ENCODE measurements around the gene SOX14. TPM values are rescaled to one million over a fixed set of nuclear protein-coding genes. Genes with fewer than 3 reads are reported as not detected.

SOX14 gene
- total and polyA plus RNA-seq, 2 of the 4 experiments (the other 2 are of a cell fraction): not detected

GRCh38 chr3:137737208-137737607 is 26.9 kb upstream of the SOX14 start:
- Histone ChIP-seq H3K4me1 (ENCODE audit: control insufficient read depth, insufficient read depth, low read length) (no peaks in the 10 kb centered on the region), H4K8ac (ENCODE audit: low read depth in 2 of 2, low read length in 2 of 2) (no peak overlapping the region), H3K27me3 (ENCODE audit: control insufficient read depth, insufficient read depth, low read length) (no peaks in the 10 kb centered on the region), H3K36me3 (ENCODE audit: control insufficient read depth, insufficient read depth, low read length) (no peaks in the 10 kb centered on the region), H3K56ac (ENCODE audit: extremely low read depth, insufficient read depth, low read length) (no peak overlapping the region), H2AFZ (replicated peaks; ENCODE audit: low read length, poor library complexity) (no peak overlapping the region), H4K91ac (ENCODE audit: insufficient read depth, low read depth, low read length) (no peak overlapping the region), H3K4me2 (ENCODE audit: low read depth, low read length) (no peak overlapping the region), H2BK20ac (ENCODE audit: low read depth, low read length) (no peak overlapping the region), H3K4ac (ENCODE audit: low read depth, low read length) (no peak overlapping the region), H3K14ac (replicated peaks; ENCODE audit: low read depth, low read length) (no peak overlapping the region), H2AK5ac (ENCODE audit: low read depth, low read length) (no peak overlapping the region), H3K9me3 (ENCODE audit: control insufficient read depth, insufficient read depth, low read length) (peaks cover 6% of the 10 kb centered on the region), H2BK15ac (ENCODE audit: low read depth, low read length) (no peak overlapping the region), H3K23ac (ENCODE audit: low read depth, low read length) (no peak overlapping the region), H4K20me1 (ENCODE audit: insufficient read depth, low read length) (no peaks in the 10 kb centered on the region), H3K9ac (ENCODE audit: low read depth, low read length) (no peak overlapping the region), H4K5ac (ENCODE audit: low read depth, low read length) (no peak overlapping the region), H3K9me1 (ENCODE audit: insufficient read depth, low read length) (no peaks in the 10 kb centered on the region), H2BK120ac (ENCODE audit: low read depth, low read length) (no peak overlapping the region), H3K27ac (ENCODE audit: insufficient read depth, low read length) (no peak overlapping the region), H3K79me1 (ENCODE audit: low read depth in 1 of 2, low read length in 2 of 2) (no peaks in the 10 kb centered on the region), H2AK9ac (replicated peaks; ENCODE audit: low read depth, low read length, poor library complexity) (no peak overlapping the region), H3K4me3 (ENCODE audit: insufficient read depth, low read depth, low read length) (no peak overlapping the region), H3K18ac (ENCODE audit: low read depth, low read length) (no peak overlapping the region), H2BK5ac (ENCODE audit: low read depth, low read length, poor library complexity, severe bottlenecking) (no peak overlapping the region)
- POLR2A ChIA-PET (ENCODE audit: unreplicated experiment): no interaction called here
- BruUV-seq (replicated peaks): no TSS peak
- CTCF ChIA-PET: no interaction called here
- in situ Hi-C loops (cut with MboI; ENCODE audit: low sequenced_read_pairs): no loop called here
- DNase-seq (no peak), ATAC-seq (ENCODE audit: low read depth) (no peak)
- intact Hi-C loops (cut with micrococcal nuclease): no loop called here
- TF ChIP-seq MAZ (IDR thresholded peaks at IDR 0.05; ENCODE audit: borderline replicate concordance, low read depth, low read length) (no peak), USF2 (IDR thresholded peaks at IDR 0.05; ENCODE audit: low read depth, low read length) (no peak), CHD1 (IDR thresholded peaks at IDR 0.05; ENCODE audit: low read depth, low read length) (no peak), RAD21 (IDR thresholded peaks at IDR 0.05; ENCODE audit: low read length) (no peak), MAFK (IDR thresholded peaks at IDR 0.05; ENCODE audit: low read depth, low read length) (no peak), MXI1 (IDR thresholded peaks at IDR 0.05; ENCODE audit: borderline replicate concordance, low read depth, low read length) (no peak), RCOR1 (IDR thresholded peaks at IDR 0.05; ENCODE audit: insufficient replicate concordance, low read length) (no peak), RFX5 (IDR thresholded peaks at IDR 0.05; ENCODE audit: low read depth, low read length) (no peak), POLR2A (IDR thresholded peaks at IDR 0.05; ENCODE audit: low read depth, low read length) (no peak), CTCF (conservative IDR thresholded peaks at IDR 0.05; ENCODE audit: low read depth, low read length) (no peak), NFE2L2 (IDR thresholded peaks at IDR 0.05; ENCODE audit: low read depth, low read length) (no peak), SMC3 (IDR thresholded peaks at IDR 0.05; ENCODE audit: low read depth, low read length) (no peak), FOS (IDR thresholded peaks at IDR 0.05; ENCODE audit: low read depth, low read length) (no peak), CEBPB (IDR thresholded peaks at IDR 0.05; ENCODE audit: low read depth, low read length) (no peak)
- no CpG with 5 or more reads among the region's 2 CpGs for WGBS, 2 experiments (ENCODE audit: extremely low coverage in 2 of 2, insufficient read length in 1 of 2)
- dilution Hi-C loops (cut with HindIII; ENCODE audit: low sequenced_read_pairs, unreplicated experiment): no loop called here

Measured in IMR-90 (cell line).